Measurements from ENCODE around the gene NTF3. TPM values are rescaled to one million over a fixed set of nuclear protein-coding genes. Genes with fewer than 3 reads are reported as not detected.

The NTF3 gene
- polyA plus RNA-seq, 3 donors = not detected

DNA sequence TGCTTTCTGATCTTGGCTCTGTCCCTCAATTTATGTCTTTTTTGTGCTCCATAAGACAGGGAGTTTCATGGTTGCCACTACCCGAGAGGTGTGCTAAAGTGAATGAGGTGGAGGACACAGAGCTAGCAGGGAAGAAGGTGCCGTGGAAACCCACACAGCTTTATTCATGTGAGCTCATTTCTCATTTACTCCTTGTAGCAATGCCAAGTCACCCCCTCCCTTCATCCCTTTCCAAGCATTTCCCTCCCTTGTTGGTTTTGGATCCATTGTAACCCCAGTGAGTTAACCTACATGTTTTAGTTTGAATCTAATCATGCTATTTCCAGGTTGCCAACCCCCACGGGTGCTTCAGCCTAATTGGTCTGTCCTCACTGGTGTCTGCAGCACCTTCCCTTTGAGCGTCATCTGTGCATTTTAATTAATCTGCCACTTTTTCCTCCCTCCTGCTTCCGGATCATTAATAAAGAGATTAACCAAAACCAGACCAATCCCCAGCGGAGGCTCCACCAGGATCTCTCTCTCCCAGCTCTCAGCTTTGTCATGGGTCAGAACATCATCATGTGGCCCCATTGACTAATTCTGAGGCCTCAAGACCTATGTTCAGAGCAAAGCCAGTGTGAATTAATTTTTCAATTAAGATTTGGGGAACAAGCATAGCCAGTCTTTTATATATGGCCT, 56.2 kb downstream of the NTF3 start:
- Histone ChIP-seq H3K79me2 (ENCODE audit: insufficient read depth, low read length) (no peaks in the 10 kb centered on the region), H3K27me3 (ENCODE audit: control insufficient read depth in 2 of 2, insufficient read depth in 2 of 2, low read length in 2 of 2) (no peaks in the 10 kb centered on the region), H2AFZ (ENCODE audit: insufficient read depth, low read depth, low read length, poor library complexity, severe bottlenecking) (no peak overlapping the region), H3K9me3 (replicated peaks in 1 of 2; ENCODE audit: control insufficient read depth in 1 of 2, insufficient read depth in 1 of 2, low read length in 2 of 2) (no peaks in the 10 kb centered on the region), H3K4me1 (ENCODE audit: control insufficient read depth in 1 of 2, insufficient read depth in 2 of 2, low read length in 2 of 2) (no peaks in the 10 kb centered on the region), H3K36me3 (replicated peaks in 1 of 2; ENCODE audit: control insufficient read depth in 1 of 2, insufficient read depth in 2 of 2, low read length in 2 of 2) (no peaks in the 10 kb centered on the region), H3K27ac (ENCODE audit: low read depth in 1 of 2, low read length in 2 of 2) (no peak overlapping the region), H4K20me1 (ENCODE audit: insufficient read depth, low read length) (no peaks in the 10 kb centered on the region), H3K4me2 (replicated peaks; ENCODE audit: extremely low read depth, low read length, poor library complexity, severe bottlenecking) (no peak overlapping the region), H3K4me3 (replicated peaks in 1 of 3; ENCODE audit: low read depth in 2 of 3, low read length in 3 of 3) (no peak overlapping the region), H3K9ac (ENCODE audit: insufficient read depth, low read length, poor library complexity, severe bottlenecking) (no peak overlapping the region)
- H3K27ac Mint-ChIP-seq = no peak overlapping the region
- 93% methylated on average over 3 of the region's 6 CpGs for WGBS (ENCODE audit: insufficient coverage)
- no peak for DNase-seq
- H3K36me3 Mint-ChIP-seq = no peaks in the 10 kb centered on the region
- peaks cover 0 to 2% (median 0%) of the 10 kb centered on the region in 7 donors for H3K9me3 Mint-ChIP-seq
- intact Hi-C loops (cut with micrococcal nuclease) = no loop called here
- H3K27me3 Mint-ChIP-seq (ENCODE audit: low read depth in 3 of 3) = peaks cover 0 to 5% (median 3%) of the 10 kb centered on the region in 3 donors
- TF ChIP-seq, protein P1, sequence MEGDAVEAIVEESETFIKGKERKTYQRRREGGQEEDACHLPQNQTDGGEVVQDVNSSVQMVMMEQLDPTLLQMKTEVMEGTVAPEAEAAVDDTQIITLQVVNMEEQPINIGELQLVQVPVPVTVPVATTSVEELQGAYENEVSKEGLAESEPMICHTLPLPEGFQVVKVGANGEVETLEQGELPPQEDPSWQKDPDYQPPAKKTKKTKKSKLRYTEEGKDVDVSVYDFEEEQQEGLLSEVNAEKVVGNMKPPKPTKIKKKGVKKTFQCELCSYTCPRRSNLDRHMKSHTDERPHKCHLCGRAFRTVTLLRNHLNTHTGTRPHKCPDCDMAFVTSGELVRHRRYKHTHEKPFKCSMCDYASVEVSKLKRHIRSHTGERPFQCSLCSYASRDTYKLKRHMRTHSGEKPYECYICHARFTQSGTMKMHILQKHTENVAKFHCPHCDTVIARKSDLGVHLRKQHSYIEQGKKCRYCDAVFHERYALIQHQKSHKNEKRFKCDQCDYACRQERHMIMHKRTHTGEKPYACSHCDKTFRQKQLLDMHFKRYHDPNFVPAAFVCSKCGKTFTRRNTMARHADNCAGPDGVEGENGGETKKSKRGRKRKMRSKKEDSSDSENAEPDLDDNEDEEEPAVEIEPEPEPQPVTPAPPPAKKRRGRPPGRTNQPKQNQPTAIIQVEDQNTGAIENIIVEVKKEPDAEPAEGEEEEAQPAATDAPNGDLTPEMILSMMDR (IDR thresholded peaks at IDR 0.05) = no peak
- H3K4me3 Mint-ChIP-seq = no peak overlapping the region
- no peaks in the 10 kb centered on the region for H3K4me1 Mint-ChIP-seq

DNA sequence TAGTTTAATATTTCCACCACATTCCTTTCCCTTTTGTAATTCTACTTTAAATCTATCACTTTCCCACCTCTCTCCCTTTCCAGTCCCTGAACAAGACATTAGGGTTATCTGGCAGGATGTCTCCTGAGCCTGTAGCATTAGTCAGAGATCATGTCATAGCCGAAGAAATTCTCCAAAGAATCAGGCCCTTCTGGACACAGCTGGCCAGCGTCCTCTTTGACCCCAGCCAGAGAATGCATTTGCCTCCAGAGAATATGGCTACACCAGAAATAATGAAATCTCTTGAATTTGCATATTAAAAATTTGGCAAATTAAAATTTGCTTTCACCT, 56.7 kb downstream of the NTF3 start:
- TF ChIP-seq, protein P1 (IDR thresholded peaks at IDR 0.05) = no peak
- intact Hi-C loops (cut with micrococcal nuclease) = no loop called here
- Mint-ChIP-seq H3K27me3 (ENCODE audit: low read depth in 3 of 3) (peaks cover 0 to 5% (median 3%) of the 10 kb centered on the region in 3 donors), H3K27ac (no peak overlapping the region), H3K36me3 (no peaks in the 10 kb centered on the region), H3K4me3 (no peak overlapping the region), H3K4me1 (no peaks in the 10 kb centered on the region), H3K9me3 (peaks cover 0 to 2% (median 0%) of the 10 kb centered on the region in 7 donors)
- no peaks in the 10 kb centered on the region for H3K4me1 ChIP-seq (ENCODE audit: control insufficient read depth in 1 of 2, insufficient read depth in 2 of 2, low read length in 2 of 2)
- H3K4me3 ChIP-seq (replicated peaks in 1 of 3; ENCODE audit: low read depth in 2 of 3, low read length in 3 of 3) = no peak overlapping the region
- H3K36me3 ChIP-seq (replicated peaks in 1 of 2; ENCODE audit: control insufficient read depth in 1 of 2, insufficient read depth in 2 of 2, low read length in 2 of 2) = no peaks in the 10 kb centered on the region
- H3K27ac ChIP-seq (ENCODE audit: low read depth in 1 of 2, low read length in 2 of 2) = no peak overlapping the region
- H3K27me3 ChIP-seq (ENCODE audit: control insufficient read depth in 2 of 2, insufficient read depth in 2 of 2, low read length in 2 of 2) = no peaks in the 10 kb centered on the region
- no peak overlapping the region for H3K9ac ChIP-seq (ENCODE audit: insufficient read depth, low read length, poor library complexity, severe bottlenecking)
- H2AFZ ChIP-seq (ENCODE audit: insufficient read depth, low read depth, low read length, poor library complexity, severe bottlenecking) = no peak overlapping the region
- H3K4me2 ChIP-seq (replicated peaks; ENCODE audit: extremely low read depth, low read length, poor library complexity, severe bottlenecking) = no peak overlapping the region
- H3K79me2 ChIP-seq (ENCODE audit: insufficient read depth, low read length) = no peaks in the 10 kb centered on the region
- no peaks in the 10 kb centered on the region for H4K20me1 ChIP-seq (ENCODE audit: insufficient read depth, low read length)
- no peaks in the 10 kb centered on the region for H3K9me3 ChIP-seq (replicated peaks in 1 of 2; ENCODE audit: control insufficient read depth in 1 of 2, insufficient read depth in 1 of 2, low read length in 2 of 2)
- DNase-seq = no peak
- WGBS (ENCODE audit: insufficient coverage) = 89% methylated on average over 1 of the region's 2 CpGs

Measured in CD14-positive monocyte (primary cell).